DOHH2 (cell line): ENCODE results near the gene GOLGA6L10.

Experiments used
- H3F3A ChIP-seq: fragments of 200-600 bp; sonication (generic), shearing (Covaris generic); 2 replicates; pipeline ENCODE4 v1.6.0; 2016; ENCODE audit warnings: antibody characterized with exemption, mild to moderate bottlenecking; ENCODE audit not compliant: control insufficient read depth, insufficient read depth
- H3K27ac ChIP-seq: fragments of 200-600 bp; sonication (generic); 2 replicates; pipeline ENCODE4 v1.5.1; 2014; ENCODE audit warnings: low read depth, mild to moderate bottlenecking, low read length, moderate library complexity
- H3K27me3 ChIP-seq: fragments of 200-600 bp; sonication (generic); 2 replicates; pipeline ENCODE4 v1.6.1; 2014; ENCODE audit warnings: mild to moderate bottlenecking, low read length, mixed read lengths; ENCODE audit not compliant: control insufficient read depth
- H3K36me3 ChIP-seq: fragments of 200-600 bp; sonication (generic); 2 replicates; pipeline ENCODE4 v1.6.1; 2014; ENCODE audit warnings: mild to moderate bottlenecking, low read length, moderate library complexity, mixed read lengths; ENCODE audit not compliant: control insufficient read depth
- H3K4me1 ChIP-seq: fragments of 200-600 bp; sonication (generic); 2 replicates; pipeline ENCODE4 v1.6.1; 2014; ENCODE audit warnings: mild to moderate bottlenecking, low read length, mixed read lengths; ENCODE audit not compliant: control insufficient read depth
- H3K4me2 ChIP-seq: fragments of 200-600 bp; sonication (generic); 2 replicates; pipeline ENCODE4 v1.6.0; 2014; ENCODE audit warnings: mild to moderate bottlenecking, low read length, moderate library complexity
- H3K4me3 ChIP-seq: fragments of 200-600 bp; sonication (generic); 2 replicates; pipeline ENCODE4 v1.5.1; 2014; ENCODE audit warnings: mild to moderate bottlenecking, low read length, mixed read lengths
- H3K79me2 ChIP-seq: fragments of 200-600 bp; sonication (generic); 2 replicates; pipeline ENCODE4 v1.6.1; 2014; ENCODE audit warnings: mild to moderate bottlenecking, low read length, mixed read lengths; ENCODE audit not compliant: control insufficient read depth
- H3K9me2 ChIP-seq: fragments of 200-600 bp; sonication (generic); replicated peaks from 2 replicates; pipeline ENCODE4 v1.6.1; 2014; ENCODE audit warnings: mild to moderate bottlenecking, low read length, mixed read lengths; ENCODE audit not compliant: control insufficient read depth
- H3K9me3 ChIP-seq: fragments of 200-600 bp; sonication (generic); 2 replicates; pipeline ENCODE4 v1.6.1; 2014; ENCODE audit warnings: antibody characterized with exemption, low read length, mixed read lengths; ENCODE audit not compliant: control insufficient read depth, insufficient read depth
- H4K20me1 ChIP-seq: fragments of 200-600 bp; sonication (generic); 2 replicates; pipeline ENCODE4 v1.6.0; 2014; ENCODE audit warnings: low read depth, mild to moderate bottlenecking, antibody characterized with exemption, low read length, moderate library complexity; ENCODE audit not compliant: control insufficient read depth, insufficient read depth
- CTCF ChIP-seq: fragments of 200-600 bp; sonication (generic); IDR thresholded peaks from one replicate; pipeline ENCODE4 v1.5.1; 2014; ENCODE audit warnings: antibody characterized with exemption, mild to moderate bottlenecking, low read depth, low read length; ENCODE audit not compliant: poor library complexity, severe bottlenecking
- EZH2phosphoT487 ChIP-seq: fragments of 200-600 bp; sonication (generic); IDR thresholded peaks from 2 replicates; pipeline ENCODE4 v1.6.1; 2017; ENCODE audit warnings: borderline replicate concordance, mild to moderate bottlenecking, antibody characterized with exemption, low read length, moderate library complexity, mixed read lengths

Gene GOLGA6L10

GRCh38 chr15:82298032-82298431 is 51.2 kb downstream of the GOLGA6L10 start:
- Histone ChIP-seq H3F3A (no peaks in the 10 kb centered on the region), H3K4me2 (no peak overlapping the region), H3K4me3 (no peak overlapping the region)

DNA sequence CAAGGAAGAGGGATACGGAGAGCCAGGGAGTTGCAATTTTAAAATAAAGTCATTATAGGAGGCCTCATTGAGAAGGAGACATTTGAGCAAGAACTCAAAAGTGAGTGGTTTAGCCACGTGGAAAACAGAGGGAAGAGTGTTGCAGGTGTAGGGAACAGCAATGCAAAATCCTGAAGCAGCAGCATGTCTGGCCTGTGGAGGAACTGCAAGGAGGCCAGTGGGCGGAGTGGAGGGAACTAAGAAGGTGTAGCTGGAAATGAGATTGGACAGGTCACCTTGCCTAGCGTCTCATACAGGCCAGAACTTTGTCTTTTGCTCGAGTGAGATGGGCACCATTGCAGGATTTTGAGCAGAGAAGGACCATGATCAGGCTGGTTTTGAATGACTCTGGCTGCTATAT is 51.7 kb downstream of the GOLGA6L10 start:
- TF ChIP-seq CTCF, result no peak
- no peak for TF ChIP-seq EZH2phosphoT487
- Histone ChIP-seq H3K4me1 (no peaks in the 10 kb centered on the region), H3K9me2 (no peaks in the 10 kb centered on the region), H3F3A (no peaks in the 10 kb centered on the region), H3K27ac (no peak overlapping the region), H3K79me2 (no peaks in the 10 kb centered on the region), H3K4me2 (no peak overlapping the region), H3K4me3 (no peak overlapping the region), H3K36me3 (no peaks in the 10 kb centered on the region), H3K27me3 (no peaks in the 10 kb centered on the region), H4K20me1 (no peaks in the 10 kb centered on the region), H3K9me3 (no peaks in the 10 kb centered on the region)

More at GRCh38 chr15:82298032-82298431, 51.2 kb downstream of the GOLGA6L10 start:
- Histone ChIP-seq H3K27ac (no peak overlapping the region), H3K9me2 (no peaks in the 10 kb centered on the region), H3K27me3 (no peaks in the 10 kb centered on the region), H3K79me2 (no peaks in the 10 kb centered on the region), H3K36me3 (no peaks in the 10 kb centered on the region), H3K4me1 (no peaks in the 10 kb centered on the region), H4K20me1 (no peaks in the 10 kb centered on the region), H3K9me3 (no peaks in the 10 kb centered on the region)
- TF ChIP-seq EZH2phosphoT487, result no peak
- TF ChIP-seq CTCF, result no peak

- Histone ChIP-seq H3K4me1 (no peaks in the 10 kb centered on the region), H3F3A (no peaks in the 10 kb centered on the region), H3K9me3 (no peaks in the 10 kb centered on the region), H4K20me1 (no peaks in the 10 kb centered on the region), H3K79me2 (no peaks in the 10 kb centered on the region), H3K4me3 (no peak overlapping the region), H3K27ac (no peak overlapping the region), H3K36me3 (no peaks in the 10 kb centered on the region), H3K27me3 (no peaks in the 10 kb centered on the region), H3K4me2 (no peak overlapping the region), H3K9me2 (no peaks in the 10 kb centered on the region)
- TF ChIP-seq EZH2phosphoT487, result no peak
- no peak for TF ChIP-seq CTCF
Observed at GRCh38 chr15:82294061-82294690, 55.1 kb downstream of the GOLGA6L10 start.
